Hepatocyte (in vitro differentiated cells): ENCODE data around the gene IFFO2.

ENCODE experiments used
- EZH2phosphoT487 ChIP-seq: fragments of 200-600 bp; sonication (generic); IDR thresholded peaks from one replicate; pipeline ENCODE4 v1.6.1; 2018; ENCODE audit warnings: antibody characterized with exemption, mild to moderate bottlenecking, low read depth, moderate library complexity; ENCODE audit not compliant: unreplicated experiment, severe bottlenecking
- TF ChIP-seq, protein P1 (sequence below): fragments of 200-600 bp; sonication (generic); IDR thresholded peaks from 2 replicates; pipeline ENCODE4 v1.5.1; 2016; ENCODE audit warnings: antibody characterized with exemption, mild to moderate bottlenecking; ENCODE audit not compliant: poor library complexity

- TF ChIP-seq, protein P1, sequence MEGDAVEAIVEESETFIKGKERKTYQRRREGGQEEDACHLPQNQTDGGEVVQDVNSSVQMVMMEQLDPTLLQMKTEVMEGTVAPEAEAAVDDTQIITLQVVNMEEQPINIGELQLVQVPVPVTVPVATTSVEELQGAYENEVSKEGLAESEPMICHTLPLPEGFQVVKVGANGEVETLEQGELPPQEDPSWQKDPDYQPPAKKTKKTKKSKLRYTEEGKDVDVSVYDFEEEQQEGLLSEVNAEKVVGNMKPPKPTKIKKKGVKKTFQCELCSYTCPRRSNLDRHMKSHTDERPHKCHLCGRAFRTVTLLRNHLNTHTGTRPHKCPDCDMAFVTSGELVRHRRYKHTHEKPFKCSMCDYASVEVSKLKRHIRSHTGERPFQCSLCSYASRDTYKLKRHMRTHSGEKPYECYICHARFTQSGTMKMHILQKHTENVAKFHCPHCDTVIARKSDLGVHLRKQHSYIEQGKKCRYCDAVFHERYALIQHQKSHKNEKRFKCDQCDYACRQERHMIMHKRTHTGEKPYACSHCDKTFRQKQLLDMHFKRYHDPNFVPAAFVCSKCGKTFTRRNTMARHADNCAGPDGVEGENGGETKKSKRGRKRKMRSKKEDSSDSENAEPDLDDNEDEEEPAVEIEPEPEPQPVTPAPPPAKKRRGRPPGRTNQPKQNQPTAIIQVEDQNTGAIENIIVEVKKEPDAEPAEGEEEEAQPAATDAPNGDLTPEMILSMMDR = no peak
- TF ChIP-seq EZH2phosphoT487 = no peak
Observed at GRCh38 chr1:18972531-18972930, 16.1 kb upstream of the IFFO2 start.
